Measurements from ENCODE around the gene TEDC2.

The TEDC2 gene

GRCh38 chr16:2495041-2495440, 35.1 kb downstream of the TEDC2 start:
- DNase-seq (ENCODE audit: low spot score), result no peak
- no peak for TF ChIP-seq CTCF (IDR thresholded peaks at IDR 0.05; ENCODE audit: extremely low read depth, missing control alignments)

- no peak for TF ChIP-seq CTCF (IDR thresholded peaks at IDR 0.05; ENCODE audit: extremely low read depth, missing control alignments)
- DNase-seq (ENCODE audit: low spot score), result no peak
Observed at GRCh38 chr16:2496223-2497115, 36.6 kb downstream of the TEDC2 start.

GRCh38 chr16:2497116-2497630, 37.3 kb downstream of the TEDC2 start:
- no peak for DNase-seq (ENCODE audit: low spot score)
- TF ChIP-seq CTCF (IDR thresholded peaks at IDR 0.05; ENCODE audit: extremely low read depth, missing control alignments), result no peak

GRCh38 chr16:2497695-2498484, 38.0 kb downstream of the TEDC2 start:
- no peak for TF ChIP-seq CTCF (IDR thresholded peaks at IDR 0.05; ENCODE audit: extremely low read depth, missing control alignments)
- no peak for DNase-seq (ENCODE audit: low spot score)

GRCh38 chr16:2498531-2499253, 38.8 kb downstream of the TEDC2 start:
- no peak for DNase-seq (ENCODE audit: low spot score)
- TF ChIP-seq CTCF (IDR thresholded peaks at IDR 0.05; ENCODE audit: extremely low read depth, missing control alignments), result no peak

- no peak for DNase-seq (ENCODE audit: low spot score)
Observed at GRCh38 chr16:2499454-2499853, 39.5 kb downstream of the TEDC2 start.

More at GRCh38 chr16:2499454-2499853, 39.5 kb downstream of the TEDC2 start:
- no peak for TF ChIP-seq CTCF (IDR thresholded peaks at IDR 0.05; ENCODE audit: extremely low read depth, missing control alignments)
